AG04449 (cell line): ENCODE data around the gene LRIG2.
"Not testable (repeated sequence)": the region's sequence is repeated elsewhere in the genome, so short reads cannot be mapped to it uniquely, and the experiment has no call there.

ENCODE experiments used
- CTCF ChIA-PET: fragments of 350-600 bp; formaldehyde crosslinking; extraction: SDS; loops from one replicate; lab custom pipeline; 2021; ENCODE audit warnings: antibody characterized with exemption; lab: Yijun Ruan, JAX
- POLR2A ChIA-PET: fragments of 400-600, 350-600 bp; formaldehyde crosslinking; extraction: SDS; loops from one replicate; lab custom pipeline; 2020; ENCODE audit warnings: antibody characterized with exemption, inconsistent platforms; lab: Yijun Ruan, JAX
- DNase-seq: peaks from one replicate; pipeline ENCODE4 v3.0.0-alpha.2; 2010; ENCODE audit warnings: low read depth, low spot score
- H3K4me3 ChIP-seq: 2 replicates; pipeline ENCODE4 v1.5.1; 2011; ENCODE audit warnings: low read depth, mild to moderate bottlenecking, control low read depth, low read length
- CTCF ChIP-seq: IDR thresholded peaks from one replicate; pipeline ENCODE4 v1.5.1; 2011; ENCODE audit warnings: mild to moderate bottlenecking, moderate library complexity, low read length, control low read depth, inconsistent platforms; ENCODE audit not compliant: insufficient read depth; ENCODE audit errors: missing control alignments

The LRIG2 gene

DNA sequence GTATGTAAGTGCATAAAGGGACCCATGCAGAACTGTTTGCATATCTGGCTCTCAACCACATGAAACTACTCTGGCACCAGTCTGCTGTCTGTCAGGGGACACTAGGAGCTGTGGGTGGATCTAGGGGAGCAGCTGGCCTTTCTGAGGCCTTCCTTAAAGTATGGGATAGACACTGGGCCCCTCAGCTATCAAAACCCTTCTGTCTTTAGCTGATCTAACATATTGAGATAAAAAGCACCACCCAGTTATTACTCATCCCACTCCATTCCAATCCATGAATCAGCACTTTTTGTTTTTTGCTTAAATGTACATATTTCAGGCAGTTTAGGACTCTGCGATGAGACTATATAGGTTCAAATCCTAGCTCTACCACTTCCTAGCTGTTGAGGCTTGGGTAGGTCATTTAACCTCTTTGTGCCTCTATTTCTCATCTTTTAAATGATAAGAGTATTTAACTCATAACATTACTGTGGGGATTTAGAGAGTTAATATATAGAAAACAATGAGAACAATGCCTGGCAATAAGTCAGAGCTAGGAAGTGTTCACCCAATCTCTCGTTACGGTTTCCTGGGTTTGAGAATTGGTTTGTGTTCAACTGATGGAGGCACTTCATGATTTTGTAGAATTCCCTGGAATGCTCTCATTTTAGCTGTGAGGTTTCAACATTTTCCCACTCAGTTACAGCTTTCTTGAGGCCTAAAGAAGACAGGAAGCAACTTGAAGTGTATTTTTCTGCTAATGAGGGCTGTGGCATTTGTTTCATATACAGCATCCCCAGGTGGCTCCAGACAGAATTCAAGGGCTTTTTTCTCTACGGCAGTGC, 68.9 kb downstream of the LRIG2 start:
- POLR2A ChIA-PET: no interaction called here
- CTCF ChIA-PET: interaction anchor here (1.0 to 5.7 kb wide), 9 partner anchors 10 to 805 kb away, joined by 3 to 140 read pairs (median 6); partner anchors contain the start of genes LRIG2 and MAGI3
- DNase-seq: no peak
- H3K4me3 ChIP-seq: no peak overlapping the region
- no peak for TF ChIP-seq CTCF

GRCh38 chr1:113142791-113143190, 69.8 kb downstream of the LRIG2 start:
- no peak overlapping the region for H3K4me3 ChIP-seq
- no peak for DNase-seq
- ChIA-PET POLR2A (no interaction called here), CTCF (interaction anchor here (1.2 to 5.7 kb wide), 3 partner anchors 11 to 536 kb away, joined by 4 to 140 read pairs (median 11); partner anchors contain the start of gene LRIG2)
- TF ChIP-seq CTCF: no peak

- CTCF ChIA-PET: interaction anchor here (0.6 to 0.7 kb wide), 2 partner anchors 530 to 1136 kb away, joined by 3 read pairs; no protein-coding TSS in a partner anchor
- TF ChIP-seq CTCF: no peak
- POLR2A ChIA-PET: no interaction called here
- no peak for DNase-seq
- H3K4me3 ChIP-seq: no peak overlapping the region
Observed at GRCh38 chr1:113146242-113147072, 73.5 kb downstream of the LRIG2 start.

- DNase-seq: no peak
- no peak overlapping the region for H3K4me3 ChIP-seq
- TF ChIP-seq CTCF: no peak
- CTCF ChIA-PET: no interaction called here
- POLR2A ChIA-PET: no interaction called here
Observed at GRCh38 chr1:113147073-113147625, 74.2 kb downstream of the LRIG2 start.

- TF ChIP-seq CTCF: no peak
- ChIA-PET CTCF (no interaction called here), POLR2A (no interaction called here)
- DNase-seq: no peak
- no peak overlapping the region for H3K4me3 ChIP-seq
Observed at GRCh38 chr1:113147826-113148225, 74.8 kb downstream of the LRIG2 start.

- H3K4me3 ChIP-seq: not testable (repeated sequence)
Observed at GRCh38 chr1:113150494-113150893, 77.5 kb downstream of the LRIG2 start.

More at GRCh38 chr1:113150494-113150893, 77.5 kb downstream of the LRIG2 start:
- CTCF ChIA-PET: interaction anchor here (1.3 kb wide), 1 partner anchor 10 kb away, joined by 3 read pairs; no protein-coding TSS in a partner anchor
- DNase-seq, POLR2A ChIA-PET: not testable (repeated sequence)
